ENCODE results near the gene TBPL1.

The TBPL1 gene

GRCh38 chr6:134022650-134023049 lies 69.6 kb downstream of the TBPL1 start:
- TF ChIP-seq CTCF (conservative IDR thresholded peaks at IDR 0.05; ENCODE audit: low read length) (no peak), EZH2phosphoT487 (IDR thresholded peaks at IDR 0.05; ENCODE audit: borderline replicate concordance) (no peak)
- H4K20me1 ChIP-seq (ENCODE audit: insufficient read depth, low read length, poor library complexity, severe bottlenecking), result no peaks in the 10 kb centered on the region
- no peaks in the 10 kb centered on the region for H3F3A ChIP-seq (ENCODE audit: low read depth)
- no peak overlapping the region for H3K9ac ChIP-seq (ENCODE audit: low read depth, low read length, poor library complexity, severe bottlenecking)
- no peaks in the 10 kb centered on the region for H3K9me3 ChIP-seq (ENCODE audit: insufficient read depth, low read depth, low read length)
- no peaks in the 10 kb centered on the region for H3K79me2 ChIP-seq (ENCODE audit: insufficient read depth, low read length)
- no peak overlapping the region for H3K4me3 ChIP-seq (ENCODE audit: low read length, poor library complexity, severe bottlenecking)
- H3K4me1 ChIP-seq (ENCODE audit: insufficient read depth, low read length, poor library complexity, severe bottlenecking), result peaks cover 5% of the 10 kb centered on the region
- no peaks in the 10 kb centered on the region for H3K36me3 ChIP-seq (ENCODE audit: insufficient read depth, low read length)
- H3K4me2 ChIP-seq (ENCODE audit: low read depth, low read length, poor library complexity, severe bottlenecking), result no peak overlapping the region
- H2AFZ ChIP-seq (ENCODE audit: low read length), result no peak overlapping the region
- no peaks in the 10 kb centered on the region for H3K9me2 ChIP-seq (replicated peaks; ENCODE audit: low read depth, low read length)
- H3K27me3 ChIP-seq (ENCODE audit: insufficient read depth, low read length, poor library complexity, severe bottlenecking), result no peaks in the 10 kb centered on the region

- Histone ChIP-seq H3K36me3 (ENCODE audit: insufficient read depth, low read length) (no peaks in the 10 kb centered on the region), H3K27me3 (ENCODE audit: insufficient read depth, low read length, poor library complexity, severe bottlenecking) (no peaks in the 10 kb centered on the region), H4K20me1 (ENCODE audit: insufficient read depth, low read length, poor library complexity, severe bottlenecking) (no peaks in the 10 kb centered on the region), H3K4me3 (ENCODE audit: low read length, poor library complexity, severe bottlenecking) (no peak overlapping the region), H3K4me1 (ENCODE audit: insufficient read depth, low read length, poor library complexity, severe bottlenecking) (peaks cover 6% of the 10 kb centered on the region), H3K9me3 (ENCODE audit: insufficient read depth, low read depth, low read length) (no peaks in the 10 kb centered on the region), H3K9me2 (replicated peaks; ENCODE audit: low read depth, low read length) (no peaks in the 10 kb centered on the region), H3F3A (ENCODE audit: low read depth) (no peaks in the 10 kb centered on the region), H3K9ac (ENCODE audit: low read depth, low read length, poor library complexity, severe bottlenecking) (no peak overlapping the region), H3K79me2 (ENCODE audit: insufficient read depth, low read length) (no peaks in the 10 kb centered on the region), H3K4me2 (ENCODE audit: low read depth, low read length, poor library complexity, severe bottlenecking) (no peak overlapping the region), H2AFZ (ENCODE audit: low read length) (no peak overlapping the region)
- TF ChIP-seq EZH2phosphoT487 (IDR thresholded peaks at IDR 0.05; ENCODE audit: borderline replicate concordance), result no peak
- TF ChIP-seq CTCF (conservative IDR thresholded peaks at IDR 0.05; ENCODE audit: low read length), result no peak
These were observed 73.6 kb downstream of the TBPL1 start for GRCh38 chr6:134026597-134026996.

GRCh38 chr6:134028438-134028837 lies 75.4 kb downstream of the TBPL1 start:
- Histone ChIP-seq H3F3A (ENCODE audit: low read depth) (no peaks in the 10 kb centered on the region), H3K4me3 (ENCODE audit: low read length, poor library complexity, severe bottlenecking) (no peak overlapping the region), H3K9me3 (ENCODE audit: insufficient read depth, low read depth, low read length) (no peaks in the 10 kb centered on the region), H4K20me1 (ENCODE audit: insufficient read depth, low read length, poor library complexity, severe bottlenecking) (no peaks in the 10 kb centered on the region), H3K79me2 (ENCODE audit: insufficient read depth, low read length) (no peaks in the 10 kb centered on the region), H3K9me2 (replicated peaks; ENCODE audit: low read depth, low read length) (no peaks in the 10 kb centered on the region), H3K4me2 (ENCODE audit: low read depth, low read length, poor library complexity, severe bottlenecking) (no peak overlapping the region), H3K9ac (ENCODE audit: low read depth, low read length, poor library complexity, severe bottlenecking) (no peak overlapping the region), H3K36me3 (ENCODE audit: insufficient read depth, low read length) (no peaks in the 10 kb centered on the region), H3K4me1 (ENCODE audit: insufficient read depth, low read length, poor library complexity, severe bottlenecking) (peaks cover 6% of the 10 kb centered on the region), H3K27me3 (ENCODE audit: insufficient read depth, low read length, poor library complexity, severe bottlenecking) (no peaks in the 10 kb centered on the region), H2AFZ (ENCODE audit: low read length) (no peak overlapping the region)
- TF ChIP-seq EZH2phosphoT487 (IDR thresholded peaks at IDR 0.05; ENCODE audit: borderline replicate concordance) (no peak), CTCF (conservative IDR thresholded peaks at IDR 0.05; ENCODE audit: low read length) (no peak)

Data from Loucy (cell line).